Adrenal gland (tissue), 5 donors: ENCODE results near the gene RPS6KA2.

Experiments
- POLR2A ChIP-seq, 2 donors: fragments of 450-650 bp; IDR thresholded peaks; one replicate each; pipeline ENCODE4 v1.6.1; 2017; ENCODE audit warnings: antibody characterized with exemption in 2 of 2, mild to moderate bottlenecking in 2 of 2, moderate library complexity in 1 of 2
- TF ChIP-seq, protein P1 (sequence below), 6 experiments: fragments of 450-650 bp in 4 of 6; fragments of 200-600 bp in 2 of 6; sonication (generic) in 1 of 6; IDR thresholded peaks; 1 replicate in 5 of 6; 2 replicates in 1 of 6; pipeline versions ENCODE4 v1.5.1 to v1.8.0; 2016 to 2021; ENCODE audit warnings: antibody characterized with exemption in 6 of 6, mild to moderate bottlenecking in 2 of 6, moderate library complexity in 1 of 6
- donor health status: DM: no; HTN: no; CAD: no.

DNA sequence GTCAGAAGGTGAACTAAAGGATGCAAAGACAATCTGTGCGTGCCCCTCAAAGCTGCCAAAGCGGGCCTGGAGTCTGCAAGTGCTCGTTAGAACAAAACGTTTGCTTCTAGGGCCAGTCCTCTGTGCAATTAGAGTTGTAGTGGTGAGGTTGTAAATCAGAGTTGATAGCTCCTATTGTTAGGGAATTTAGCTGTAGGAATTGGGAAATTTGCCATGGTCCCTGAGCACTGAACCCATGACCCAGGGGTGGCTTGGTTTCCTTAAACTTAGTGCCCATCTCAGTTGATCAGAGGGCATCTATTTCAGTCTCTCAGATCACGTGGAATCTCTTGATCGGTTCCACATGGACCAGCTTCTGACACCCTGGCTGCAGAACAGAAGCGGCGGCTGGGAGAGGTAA is 18.8 kb upstream of the RPS6KA2 start:
- TF ChIP-seq, protein P1, sequence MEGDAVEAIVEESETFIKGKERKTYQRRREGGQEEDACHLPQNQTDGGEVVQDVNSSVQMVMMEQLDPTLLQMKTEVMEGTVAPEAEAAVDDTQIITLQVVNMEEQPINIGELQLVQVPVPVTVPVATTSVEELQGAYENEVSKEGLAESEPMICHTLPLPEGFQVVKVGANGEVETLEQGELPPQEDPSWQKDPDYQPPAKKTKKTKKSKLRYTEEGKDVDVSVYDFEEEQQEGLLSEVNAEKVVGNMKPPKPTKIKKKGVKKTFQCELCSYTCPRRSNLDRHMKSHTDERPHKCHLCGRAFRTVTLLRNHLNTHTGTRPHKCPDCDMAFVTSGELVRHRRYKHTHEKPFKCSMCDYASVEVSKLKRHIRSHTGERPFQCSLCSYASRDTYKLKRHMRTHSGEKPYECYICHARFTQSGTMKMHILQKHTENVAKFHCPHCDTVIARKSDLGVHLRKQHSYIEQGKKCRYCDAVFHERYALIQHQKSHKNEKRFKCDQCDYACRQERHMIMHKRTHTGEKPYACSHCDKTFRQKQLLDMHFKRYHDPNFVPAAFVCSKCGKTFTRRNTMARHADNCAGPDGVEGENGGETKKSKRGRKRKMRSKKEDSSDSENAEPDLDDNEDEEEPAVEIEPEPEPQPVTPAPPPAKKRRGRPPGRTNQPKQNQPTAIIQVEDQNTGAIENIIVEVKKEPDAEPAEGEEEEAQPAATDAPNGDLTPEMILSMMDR (IDR thresholded peaks at IDR 0.05), result no peak
- no peak for TF ChIP-seq POLR2A (IDR thresholded peaks at IDR 0.05)
